Esophagus muscularis mucosa (tissue), 4 donors: ENCODE data around the gene MYCBPAP. TPM values are rescaled to one million over a fixed set of nuclear protein-coding genes. Genes with fewer than 3 reads are reported as not detected.

ENCODE experiments used
- DNase-seq: peaks from one replicate; pipeline ENCODE4 v3.0.0-alpha.2; 2017; ENCODE audit errors: extremely low spot score
- H3K27ac ChIP-seq, 4 donors: fragments of 200-600 bp; sonication (generic); replicated peaks in 1 of 4; 1 replicate in 3 of 4; 2 replicates in 1 of 4; pipeline ENCODE4 v1.5.1; 2016 to 2019; ENCODE audit warnings: mild to moderate bottlenecking in 1 of 4
- H3K27me3 ChIP-seq, 4 donors: fragments of 200-600 bp; sonication (generic); one replicate each; pipeline versions ENCODE4 v1.5.1 to v1.6.0; 2016 to 2019
- H3K36me3 ChIP-seq, 4 donors: fragments of 200-600 bp; sonication (generic); one replicate each; pipeline ENCODE4 v1.5.1; 2016 to 2019
- H3K4me1 ChIP-seq, 4 donors: fragments of 200-600 bp; sonication (generic); one replicate each; pipeline ENCODE4 v1.5.1; 2016 to 2019
- H3K4me3 ChIP-seq, 4 donors: fragments of 200-600 bp; sonication (generic); 1 replicate in 2 of 4; 2 replicates in 2 of 4; pipeline ENCODE4 v1.5.1; 2016 to 2019; ENCODE audit warnings: mild to moderate bottlenecking in 4 of 4, moderate library complexity in 1 of 4
- H3K9me3 ChIP-seq, 4 donors: fragments of 200-600 bp; sonication (generic); 1 replicate in 3 of 4; 2 replicates in 1 of 4; pipeline ENCODE4 v1.5.1; 2016 to 2019
- EP300 ChIP-seq: sonication (generic); formaldehyde crosslinking; IDR thresholded peaks from one replicate; pipeline ENCODE4 v1.6.1; 2017; ENCODE audit warnings: antibody characterized with exemption
- POLR2A ChIP-seq: fragments of 450-650 bp; IDR thresholded peaks from one replicate; pipeline ENCODE4 v1.6.1; 2017; ENCODE audit warnings: antibody characterized with exemption, moderate library complexity, mild to moderate bottlenecking, low read depth
- POLR2AphosphoS5 ChIP-seq, 2 donors: sonication (generic); formaldehyde crosslinking; IDR thresholded peaks; one replicate each; pipeline ENCODE4 v1.6.1; 2017; ENCODE audit warnings: antibody characterized with exemption in 2 of 2
- WGBS: methylation state at CpG from one replicate; pipeline ENCODE4 v1.1.5; 2018; 5-methylcytosine and 5-hydroxymethylcytosine counted together
- intact Hi-C: fragments of 100-400 bp; cut with DNase I; formaldehyde crosslinking; loops from one replicate; pipeline ENCODE4 v1.15.1; 2023
- total RNA-seq, 4 donors: library from RNA; depleted of rRNA; stranded (reverse); fragments of >200 nt; gene quantifications; one replicate each; pipeline versions ENCODE4 v1.1.0 to v1.2.1, GENCODE V29; 2016
- TF ChIP-seq, protein P1 (sequence below), 3 experiments: fragments of 200-600 bp in 2 of 3; fragments of 450-650 bp in 1 of 3; sonication (generic) in 2 of 3; IDR thresholded peaks; one replicate each; pipeline ENCODE4 v1.5.1; 2017 to 2019; ENCODE audit warnings: antibody characterized with exemption in 3 of 3, mild to moderate bottlenecking in 2 of 3, moderate library complexity in 1 of 3

Gene MYCBPAP
- total RNA-seq, 4 donors from 2014 or later: 0.33 to 1.6 (median 1.2) TPM; not detected in 1

GRCh38 chr17:50551884-50552283 lies 43.6 kb downstream of the MYCBPAP start:
- WGBS: 97% methylated on average over 12 of the region's 12 CpGs
- Histone ChIP-seq H3K27me3 (peaks cover 0 to 24% (median 0%) of the 10 kb centered on the region in 4 donors), H3K36me3 (peaks cover 8 to 79% (median 41%) of the 10 kb centered on the region in 4 donors), H3K9me3 (no peaks in the 10 kb centered on the region), H3K4me1 (peaks cover 15 to 28% (median 24%) of the 10 kb centered on the region in 4 donors), H3K27ac (no peak overlapping the region), H3K4me3 (no peak overlapping the region)
- intact Hi-C loops: loop anchor here (2.0 kb wide), 1 partner anchor 75 kb away; no protein-coding TSS in a partner anchor
- TF ChIP-seq, protein P1, sequence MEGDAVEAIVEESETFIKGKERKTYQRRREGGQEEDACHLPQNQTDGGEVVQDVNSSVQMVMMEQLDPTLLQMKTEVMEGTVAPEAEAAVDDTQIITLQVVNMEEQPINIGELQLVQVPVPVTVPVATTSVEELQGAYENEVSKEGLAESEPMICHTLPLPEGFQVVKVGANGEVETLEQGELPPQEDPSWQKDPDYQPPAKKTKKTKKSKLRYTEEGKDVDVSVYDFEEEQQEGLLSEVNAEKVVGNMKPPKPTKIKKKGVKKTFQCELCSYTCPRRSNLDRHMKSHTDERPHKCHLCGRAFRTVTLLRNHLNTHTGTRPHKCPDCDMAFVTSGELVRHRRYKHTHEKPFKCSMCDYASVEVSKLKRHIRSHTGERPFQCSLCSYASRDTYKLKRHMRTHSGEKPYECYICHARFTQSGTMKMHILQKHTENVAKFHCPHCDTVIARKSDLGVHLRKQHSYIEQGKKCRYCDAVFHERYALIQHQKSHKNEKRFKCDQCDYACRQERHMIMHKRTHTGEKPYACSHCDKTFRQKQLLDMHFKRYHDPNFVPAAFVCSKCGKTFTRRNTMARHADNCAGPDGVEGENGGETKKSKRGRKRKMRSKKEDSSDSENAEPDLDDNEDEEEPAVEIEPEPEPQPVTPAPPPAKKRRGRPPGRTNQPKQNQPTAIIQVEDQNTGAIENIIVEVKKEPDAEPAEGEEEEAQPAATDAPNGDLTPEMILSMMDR (IDR thresholded peaks at IDR 0.05): no peak
- TF ChIP-seq POLR2A: no peak
- no peak for TF ChIP-seq POLR2AphosphoS5 (IDR thresholded peaks at IDR 0.05)
- no peak for TF ChIP-seq EP300
- no peak for DNase-seq

DNA sequence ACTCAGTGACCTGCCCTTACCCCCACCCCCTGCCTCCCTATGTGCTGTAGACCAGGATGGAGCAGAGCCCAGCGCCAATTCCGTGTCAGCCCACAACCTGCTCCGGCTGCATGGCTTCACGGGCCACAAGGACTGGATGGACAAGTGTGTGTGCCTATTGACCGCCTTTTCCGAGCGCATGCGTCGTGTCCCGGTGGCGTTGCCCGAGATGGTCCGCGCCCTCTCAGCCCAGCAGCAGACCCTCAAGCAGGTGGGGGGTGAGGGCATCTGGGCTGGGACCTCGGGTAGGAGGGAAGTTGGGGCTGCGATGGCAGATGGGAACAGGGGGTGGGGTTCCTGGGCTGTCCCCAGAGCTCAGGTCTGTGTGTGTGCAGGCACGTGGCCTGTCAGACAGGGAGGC lies 46.0 kb downstream of the MYCBPAP start:
- no peak for DNase-seq

GRCh38 chr17:50556803-50557202 lies 48.6 kb downstream of the MYCBPAP start:
- DNase-seq: no peak
- Histone ChIP-seq H3K27me3 (peaks cover 0 to 69% (median 31%) of the 10 kb centered on the region in 4 donors), H3K4me3 (no peak overlapping the region), H3K4me1 (peaks cover 35 to 38% (median 35%) of the 10 kb centered on the region in 4 donors), H3K9me3 (no peaks in the 10 kb centered on the region), H3K27ac (no peak overlapping the region), H3K36me3 (peaks cover 5 to 44% (median 18%) of the 10 kb centered on the region in 4 donors)
- intact Hi-C loops: no loop called here
- TF ChIP-seq EP300: no peak
- TF ChIP-seq, protein P1 (IDR thresholded peaks at IDR 0.05): no peak
- TF ChIP-seq POLR2A: no peak
- TF ChIP-seq POLR2AphosphoS5 (IDR thresholded peaks at IDR 0.05): no peak
- 43% methylated on average over 3 of the region's 5 CpGs for WGBS

More for the DNA sequence above, 46.0 kb downstream of the MYCBPAP start:
- peaks cover 8 to 70% (median 37%) of the 10 kb centered on the region in 4 donors for H3K36me3 ChIP-seq
- intact Hi-C loops: no loop called here
- WGBS: 91% methylated on average over 7 of the region's 17 CpGs
- peaks cover 14 to 20% (median 19%) of the 10 kb centered on the region in 4 donors for H3K4me1 ChIP-seq
- H3K4me3 ChIP-seq: no peak overlapping the region
- H3K27me3 ChIP-seq: peaks cover 0 to 45% (median 5%) of the 10 kb centered on the region in 4 donors
- H3K9me3 ChIP-seq: no peaks in the 10 kb centered on the region
- no peak overlapping the region for H3K27ac ChIP-seq
- TF ChIP-seq, protein P1 (IDR thresholded peaks at IDR 0.05): no peak
- no peak for TF ChIP-seq EP300
- TF ChIP-seq POLR2A: no peak
- no peak for TF ChIP-seq POLR2AphosphoS5 (IDR thresholded peaks at IDR 0.05)

DNA sequence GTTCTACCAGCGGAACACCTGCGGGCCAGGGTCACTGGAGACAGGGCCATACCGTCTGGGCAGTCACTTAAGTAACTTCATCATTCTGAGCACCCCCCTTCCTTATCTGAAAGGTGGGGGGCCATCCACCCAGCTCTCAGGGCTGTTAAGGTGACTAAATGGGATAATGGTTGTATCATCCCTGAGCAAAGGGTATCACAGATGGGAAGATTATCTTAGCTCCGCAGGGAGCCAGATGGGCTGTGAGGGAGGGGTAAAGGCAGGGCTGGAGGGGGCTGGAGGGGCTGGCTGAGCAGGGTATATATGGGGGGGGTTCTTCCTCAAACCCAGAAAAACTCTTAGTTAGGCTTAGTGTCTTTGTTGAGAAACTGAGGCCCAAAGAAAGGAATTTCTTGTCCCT lies 49.4 kb downstream of the MYCBPAP start:
- Histone ChIP-seq H3K27ac (no peak overlapping the region), H3K36me3 (peaks cover 5 to 37% (median 16%) of the 10 kb centered on the region in 4 donors), H3K4me3 (no peak overlapping the region), H3K27me3 (peaks cover 3 to 78% (median 39%) of the 10 kb centered on the region in 4 donors), H3K9me3 (no peaks in the 10 kb centered on the region), H3K4me1 (peaks cover 41 to 43% (median 43%) of the 10 kb centered on the region in 4 donors)
- intact Hi-C loops: no loop called here
- DNase-seq: no peak
- WGBS: 100% methylated on average over 4 of the region's 4 CpGs
- TF ChIP-seq, protein P1 (IDR thresholded peaks at IDR 0.05): no peak
- TF ChIP-seq POLR2A (no peak), EP300 (no peak), POLR2AphosphoS5 (IDR thresholded peaks at IDR 0.05) (no peak)

DNA sequence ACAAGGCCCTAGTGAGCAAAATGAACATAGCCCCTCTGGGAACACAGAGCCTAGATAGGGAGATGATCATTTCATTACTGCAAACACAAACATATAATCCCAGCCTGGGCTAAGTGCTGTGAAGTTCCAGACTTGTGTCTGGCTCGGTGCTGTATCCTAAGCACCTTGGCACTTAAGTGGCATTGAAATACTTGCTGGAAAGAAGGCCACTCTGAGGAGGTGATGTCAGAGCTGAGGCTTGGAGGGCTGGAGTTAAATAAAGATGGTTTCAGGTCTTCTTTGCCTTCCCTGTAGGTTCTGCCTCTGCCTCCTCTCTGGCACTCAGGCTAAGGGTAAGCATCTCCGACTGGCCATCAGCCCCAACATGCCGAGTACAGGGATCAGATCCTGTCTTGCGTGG lies 49.9 kb downstream of the MYCBPAP start:
- Histone ChIP-seq H3K27me3 (peaks cover 3 to 81% (median 43%) of the 10 kb centered on the region in 4 donors), H3K27ac (no peak overlapping the region)
- WGBS: 79% methylated on average over 4 of the region's 4 CpGs

More for the DNA sequence above, 49.9 kb downstream of the MYCBPAP start:
- no peak overlapping the region for H3K4me3 ChIP-seq
- peaks cover 5 to 32% (median 16%) of the 10 kb centered on the region in 4 donors for H3K36me3 ChIP-seq
- TF ChIP-seq POLR2AphosphoS5 (IDR thresholded peaks at IDR 0.05) (no peak), EP300 (no peak), POLR2A (no peak)
- TF ChIP-seq, protein P1 (IDR thresholded peaks at IDR 0.05): no peak
- no peaks in the 10 kb centered on the region for H3K9me3 ChIP-seq
- intact Hi-C loops: no loop called here
- H3K4me1 ChIP-seq: peaks cover 41 to 47% (median 43%) of the 10 kb centered on the region in 4 donors
- DNase-seq: no peak
